GM18951 (cell line): ENCODE measurements around the gene CHL1.

Source experiments
- POLR2A ChIP-seq: IDR thresholded peaks from 4 replicates; pipeline ENCODE4 v1.6.1; 2011; ENCODE audit warnings: mild to moderate bottlenecking; ENCODE audit not compliant: insufficient read length, insufficient read depth; ENCODE audit errors: extremely low read depth
- in situ Hi-C: fragments of 300-500 bp; cut with MboI; formaldehyde crosslinking; loops from one replicate; pipeline ENCODE4 v1.12.0; 2022; ENCODE audit warnings: low sequenced_read_pairs, mixed read lengths, inconsistent platforms; ENCODE audit not compliant: unreplicated experiment

The CHL1 gene

DNA sequence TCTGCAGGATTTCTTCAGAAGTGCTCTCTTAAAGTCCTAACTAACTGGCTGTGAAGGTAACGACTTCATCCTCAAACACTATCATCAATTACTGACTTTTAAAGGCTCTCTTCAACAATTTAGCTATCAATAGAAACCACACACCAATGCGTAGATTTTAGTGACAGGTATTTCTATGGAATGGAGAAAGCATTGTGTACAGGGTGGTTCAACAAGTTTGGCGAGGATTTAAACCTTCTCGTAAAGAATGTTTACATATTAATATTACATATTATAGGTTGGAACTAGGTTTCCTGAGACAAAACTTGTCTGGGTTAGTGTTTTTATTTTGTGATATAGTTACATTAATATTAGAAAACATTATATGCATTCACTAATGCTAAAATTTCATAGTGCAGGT lies 233.6 kb downstream of the CHL1 start:
- in situ Hi-C loops, result no loop called here

DNA sequence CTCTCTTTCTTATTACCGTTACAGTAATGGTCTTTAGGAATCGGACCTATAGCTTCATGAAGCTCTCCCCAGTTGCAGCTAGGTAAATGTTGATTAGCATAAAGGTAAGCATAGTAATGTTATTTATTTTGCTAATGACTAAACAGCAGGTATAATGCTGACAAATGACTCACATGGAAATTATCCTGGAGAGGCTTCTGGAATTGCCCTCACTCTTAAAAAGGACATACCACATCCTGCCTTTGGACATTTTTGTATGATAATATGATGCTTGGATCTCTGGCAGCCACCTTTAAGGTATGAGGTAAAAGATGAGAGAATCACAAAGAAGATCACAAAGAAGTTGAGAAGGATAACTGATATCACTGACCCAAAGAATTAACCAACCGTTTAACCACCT lies 238.6 kb downstream of the CHL1 start:
- in situ Hi-C loops, result no loop called here
- TF ChIP-seq POLR2A, result no peak

More for the DNA sequence above, 233.6 kb downstream of the CHL1 start:
- no peak for TF ChIP-seq POLR2A

DNA sequence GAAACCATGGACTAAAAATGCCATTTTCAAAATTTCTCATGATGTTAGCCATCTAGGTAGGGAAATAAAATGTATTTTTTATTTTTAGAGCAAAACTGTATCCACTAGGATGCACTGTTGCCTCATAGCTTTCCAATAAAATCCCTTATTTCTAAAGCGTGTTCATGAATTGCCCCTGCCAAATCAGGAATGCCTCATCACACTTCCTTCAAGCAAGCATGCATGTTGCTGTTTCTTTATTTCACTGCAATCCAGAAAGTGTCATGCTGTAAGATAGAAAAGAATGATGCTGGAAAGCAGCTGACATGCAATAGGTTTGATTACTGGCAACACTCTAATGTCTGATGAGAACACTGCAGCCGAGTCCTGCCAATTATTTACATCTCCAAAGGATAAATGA lies 239.5 kb downstream of the CHL1 start:
- in situ Hi-C loops, result no loop called here
- no peak for TF ChIP-seq POLR2A

DNA sequence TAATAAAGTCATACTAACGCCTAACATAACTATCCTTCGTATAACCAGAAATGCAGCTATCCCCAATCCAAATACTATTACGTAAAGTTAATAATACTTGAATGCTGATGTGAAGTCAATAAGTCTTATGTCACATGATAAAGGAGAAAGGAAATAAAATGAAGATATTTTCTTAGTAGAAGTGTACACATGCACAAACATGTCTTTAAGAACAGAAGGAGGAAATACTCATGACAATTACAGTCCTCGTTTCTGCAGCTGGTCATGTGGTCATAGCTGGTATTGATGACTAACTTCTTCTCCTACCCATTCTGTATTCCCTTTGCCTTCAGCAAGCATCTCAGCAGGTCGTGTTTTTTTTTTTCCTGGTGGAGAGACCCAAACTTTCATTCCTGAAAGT lies 244.3 kb downstream of the CHL1 start:
- in situ Hi-C loops, result no loop called here
- TF ChIP-seq POLR2A, result no peak

DNA sequence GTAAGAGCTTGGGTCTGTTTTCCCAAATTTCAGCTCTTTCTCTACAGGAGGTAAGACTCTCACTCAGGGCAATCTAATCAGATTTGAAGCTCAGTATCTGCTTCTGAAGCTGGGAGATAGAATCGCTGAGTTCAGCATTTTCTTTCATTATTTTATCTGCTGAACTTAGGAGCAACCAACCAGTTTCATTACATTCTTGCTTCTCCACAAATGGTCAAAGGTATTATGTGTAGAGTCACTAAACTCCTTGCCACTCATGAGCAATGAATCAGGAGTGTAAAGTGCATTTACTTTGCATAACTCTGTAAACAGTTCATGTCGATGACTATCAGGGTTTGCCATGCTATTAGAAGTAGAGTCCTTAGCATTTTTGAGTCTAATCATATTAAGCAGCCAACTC lies 249.4 kb downstream of the CHL1 start:
- TF ChIP-seq POLR2A, result no peak
- in situ Hi-C loops, result no loop called here

DNA sequence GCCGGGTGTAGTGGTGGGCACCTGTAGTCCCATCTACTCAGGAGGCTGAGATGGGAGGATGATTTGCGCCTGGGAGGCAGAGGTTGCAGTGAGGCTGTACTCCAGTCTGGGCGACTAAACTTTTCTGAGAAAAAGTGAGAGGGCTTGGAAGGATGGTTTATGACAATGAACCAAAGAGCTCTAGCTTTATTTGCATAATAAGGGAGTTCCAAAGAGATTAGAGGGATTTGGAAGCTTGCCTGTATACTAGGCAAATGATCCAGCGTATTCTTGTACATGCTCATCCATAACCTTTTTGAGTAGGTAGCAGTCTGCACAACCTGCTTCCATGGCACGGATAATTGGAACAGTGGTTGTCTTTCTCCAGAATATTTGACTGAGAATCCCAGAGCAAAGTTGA lies 251.1 kb downstream of the CHL1 start:
- TF ChIP-seq POLR2A, result no peak
- in situ Hi-C loops, result no loop called here

DNA sequence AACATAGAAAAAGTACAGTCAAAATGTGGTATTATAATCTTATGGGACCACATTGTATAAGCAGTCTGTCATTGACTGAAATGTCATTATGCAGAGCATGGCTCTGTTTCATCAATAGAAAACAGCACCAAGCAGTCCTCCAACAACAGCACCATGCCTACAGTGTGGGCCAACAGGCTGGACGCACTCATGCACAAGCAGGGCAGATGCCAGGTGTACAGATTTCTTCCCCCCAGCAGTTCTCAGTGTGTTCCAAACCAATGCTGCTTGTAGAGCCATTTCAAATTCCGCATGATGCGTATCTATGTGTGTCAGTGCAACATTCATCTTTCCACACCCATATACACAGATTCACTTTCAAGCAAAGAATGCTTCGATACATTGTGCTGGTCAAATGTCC lies 253.1 kb downstream of the CHL1 start:
- in situ Hi-C loops, result no loop called here
- no peak for TF ChIP-seq POLR2A

DNA sequence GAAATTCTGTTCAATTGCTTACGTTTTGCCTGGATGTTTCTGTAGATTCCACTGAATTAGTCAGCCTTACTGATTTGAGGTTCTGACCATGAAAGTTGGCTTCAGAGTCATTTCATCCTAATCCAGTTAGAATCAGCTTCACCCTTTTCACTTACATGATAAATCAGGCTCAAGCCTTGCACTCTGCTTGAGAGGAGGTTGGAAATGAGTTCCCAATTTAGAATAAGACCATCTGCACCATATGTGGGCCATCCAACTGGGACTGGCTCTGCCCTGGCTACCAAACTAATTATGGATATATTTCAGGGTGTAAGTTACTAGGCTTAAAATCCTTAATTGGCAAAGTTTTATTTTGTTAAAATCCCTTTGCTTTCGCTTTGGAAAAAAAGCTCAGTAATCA lies 255.7 kb downstream of the CHL1 start:
- no peak for TF ChIP-seq POLR2A

DNA sequence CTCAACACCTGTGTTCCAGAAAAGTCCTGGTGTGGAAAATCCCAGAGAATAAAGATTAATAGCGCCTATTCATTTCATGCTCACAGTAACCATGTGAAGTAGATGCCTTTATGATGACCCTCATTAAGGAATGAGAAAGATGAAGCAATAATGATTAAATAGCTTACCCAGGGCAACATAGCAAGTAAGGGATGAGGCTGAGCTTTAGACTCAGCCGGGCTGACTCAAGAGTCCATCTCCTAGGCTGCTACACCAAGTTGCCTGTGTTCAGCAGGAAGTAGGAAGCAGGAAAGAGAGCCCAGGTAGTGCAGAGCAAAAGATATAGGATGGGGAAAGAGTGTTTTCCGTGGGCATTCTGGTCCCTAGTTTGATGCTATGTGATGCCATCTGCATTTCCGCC lies 256.5 kb downstream of the CHL1 start:
- no peak for TF ChIP-seq POLR2A
- in situ Hi-C loops, result no loop called here

More for the DNA sequence above, 255.7 kb downstream of the CHL1 start:
- in situ Hi-C loops, result no loop called here

DNA sequence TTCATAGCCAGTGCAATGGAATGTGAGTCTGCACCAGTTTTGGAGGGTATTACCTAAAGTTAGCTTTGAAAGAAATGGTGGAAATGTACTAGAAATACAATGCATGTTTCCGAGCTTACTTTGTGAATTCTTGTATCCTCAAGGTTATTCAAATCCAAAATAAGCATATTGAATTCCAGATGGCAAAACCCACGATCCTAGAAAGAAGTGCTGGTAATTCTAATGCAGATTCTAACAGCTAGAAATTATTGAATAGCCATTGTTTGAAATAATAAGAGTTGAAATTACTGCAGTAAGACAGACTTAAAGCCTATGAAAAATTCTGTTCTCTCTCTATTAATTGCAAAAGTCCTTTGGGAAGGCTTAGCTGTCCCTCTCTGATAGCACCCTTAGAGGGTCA lies 258.4 kb downstream of the CHL1 start:
- in situ Hi-C loops, result no loop called here
- TF ChIP-seq POLR2A, result no peak

DNA sequence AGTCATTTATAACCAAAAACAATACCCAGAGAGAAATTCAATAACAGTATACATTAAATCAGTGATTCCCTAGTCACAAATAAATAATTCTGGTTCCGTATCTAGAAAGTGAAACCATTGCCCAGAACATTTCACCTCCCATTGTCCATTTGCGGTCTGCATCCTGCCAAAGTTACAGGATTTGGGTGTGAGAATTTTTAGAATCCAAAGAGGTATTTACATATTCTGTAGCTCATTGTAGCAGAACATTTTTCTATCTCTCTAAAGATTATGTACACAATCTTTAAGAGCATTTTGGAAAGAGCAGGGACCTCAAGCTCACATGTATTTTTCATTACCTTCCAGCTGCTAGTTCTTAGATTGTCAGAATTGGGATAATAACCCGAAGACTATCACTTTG lies 261.6 kb downstream of the CHL1 start:
- TF ChIP-seq POLR2A, result no peak
- in situ Hi-C loops, result no loop called here

DNA sequence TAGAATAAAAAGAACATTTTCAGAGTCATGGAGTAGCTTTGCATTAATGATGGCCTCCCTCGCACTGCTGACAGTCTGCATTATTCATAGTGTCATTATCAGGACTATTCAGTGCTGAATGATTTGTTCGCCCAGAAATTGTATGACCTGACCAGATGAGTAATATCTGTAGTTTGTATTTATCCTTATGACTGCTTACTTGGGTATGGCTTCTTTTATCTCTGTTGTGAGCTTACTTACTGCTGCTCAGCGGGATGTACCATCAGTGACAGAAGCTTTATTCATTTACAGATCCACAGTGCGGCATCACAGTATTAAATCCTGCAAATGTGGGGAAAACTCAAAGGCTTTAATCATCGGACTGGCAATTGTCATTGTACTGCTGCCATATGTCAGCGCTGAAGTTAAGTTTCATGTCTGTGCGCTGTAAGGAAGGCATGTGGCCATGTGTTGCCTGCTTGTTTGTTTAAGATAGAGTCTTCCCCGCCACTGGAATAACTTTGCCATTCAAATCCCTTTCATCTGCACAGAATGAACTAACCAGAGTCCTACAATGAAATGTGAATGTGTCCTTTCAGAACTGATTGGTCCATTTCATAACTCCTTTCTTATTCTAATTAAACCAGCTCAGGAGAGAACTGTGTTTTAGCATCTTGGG lies 262.2 kb downstream of the CHL1 start:
- in situ Hi-C loops, result no loop called here
- TF ChIP-seq POLR2A, result no peak
